GM18517 (cell line): ENCODE results near the gene KIAA1614.

ENCODE experiments used
- ATAC-seq: cut with Tn5 transposase; IDR thresholded peaks from one replicate; pipeline ENCODE4 v1.9.1; 2021; ENCODE audit warnings: mild to moderate bottlenecking, moderate library complexity; ENCODE audit not compliant: unreplicated experiment

The KIAA1614 gene

GRCh38 chr1:180923021-180923841, 10.5 kb downstream of the KIAA1614 start:
- ATAC-seq = no peak

GRCh38 chr1:180923887-180924286, 11.2 kb downstream of the KIAA1614 start:
- no peak for ATAC-seq

DNA sequence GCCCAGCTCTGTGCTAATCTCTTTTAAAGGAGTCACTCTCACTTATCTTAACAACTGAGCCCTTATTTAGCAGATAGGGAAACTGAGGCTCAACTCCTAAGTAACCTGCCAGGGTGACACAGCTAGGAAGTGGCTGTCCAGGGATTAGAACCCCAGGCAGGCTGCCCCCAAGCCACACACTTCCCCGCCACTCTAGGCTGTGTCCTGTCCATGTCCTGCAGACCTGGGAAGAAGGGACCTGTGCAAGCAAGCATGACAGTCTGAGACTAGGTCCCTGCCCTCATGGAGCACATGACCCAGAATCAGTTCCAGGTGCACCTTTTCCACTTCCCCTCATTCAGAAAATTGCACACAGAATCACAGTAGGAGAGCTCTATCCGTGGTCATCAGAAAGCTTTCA, 12.2 kb downstream of the KIAA1614 start:
- no peak for ATAC-seq

DNA sequence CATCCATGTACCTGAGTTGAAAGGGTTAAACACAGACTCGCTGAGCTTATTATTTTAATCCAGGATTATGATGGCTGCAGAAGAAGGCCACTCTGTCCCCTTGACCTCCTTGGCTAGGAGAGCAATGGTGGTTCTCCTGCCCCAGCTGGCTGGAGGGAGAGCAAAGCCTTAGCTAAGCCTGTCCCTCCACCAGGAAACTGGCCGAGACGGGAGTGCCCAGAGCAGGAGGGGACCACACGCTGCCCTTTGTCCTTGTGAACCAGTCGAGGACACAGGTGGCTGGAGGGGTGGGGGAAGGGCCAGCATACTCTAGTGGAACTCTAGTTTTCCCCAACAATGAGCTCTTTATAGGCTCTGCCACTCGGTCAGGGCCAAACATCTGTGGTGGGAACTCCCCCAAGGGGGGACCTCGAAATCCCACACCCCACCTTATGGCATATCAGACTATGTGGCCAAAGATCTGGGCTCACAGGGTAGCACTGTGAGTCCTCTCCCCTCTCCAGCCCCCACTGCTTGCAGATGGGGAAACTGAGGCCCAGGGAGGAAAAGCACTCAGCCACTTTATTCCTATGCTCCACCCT, 12.9 kb downstream of the KIAA1614 start:
- ATAC-seq = no peak

DNA sequence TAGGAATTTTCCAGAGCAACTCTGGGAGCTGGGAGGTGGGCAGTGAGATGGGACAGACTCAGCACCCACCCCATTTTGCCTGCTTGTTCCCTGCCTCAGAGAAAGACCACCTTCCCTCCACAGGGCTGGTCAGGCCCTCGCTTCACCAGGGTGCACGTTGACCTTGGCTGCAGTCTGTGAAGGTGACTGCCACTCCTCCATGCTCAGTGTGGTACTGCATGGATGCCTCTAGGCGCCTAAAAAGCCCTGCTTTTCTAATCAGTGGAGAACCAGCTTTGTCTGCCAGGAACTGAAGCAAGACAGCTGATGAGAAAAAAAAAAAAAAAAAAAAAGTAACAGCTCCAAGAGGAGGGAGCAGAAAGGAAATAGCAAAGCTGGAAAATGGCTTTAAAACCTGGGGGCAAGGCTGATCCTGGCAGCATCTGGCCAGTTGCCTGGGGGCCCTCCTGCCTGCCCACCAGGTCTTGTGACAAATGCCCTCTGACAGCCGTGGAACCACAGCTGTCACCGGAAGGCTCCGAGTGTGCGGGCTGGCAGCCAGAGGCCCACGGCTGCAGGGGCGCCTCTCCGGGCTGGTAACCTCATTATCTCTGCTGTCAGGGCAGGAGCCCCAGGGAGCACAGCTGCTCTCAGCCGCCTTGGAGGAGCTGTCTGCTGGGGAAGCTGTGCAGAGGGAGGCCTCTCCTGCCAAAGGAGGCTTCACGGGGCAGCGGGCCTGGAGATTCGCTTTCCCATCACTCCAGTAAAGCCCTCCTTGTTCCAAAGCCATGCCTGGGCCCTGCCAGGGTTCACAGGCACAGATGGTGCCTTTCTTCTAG, 13.7 kb downstream of the KIAA1614 start:
- ATAC-seq = no peak

DNA sequence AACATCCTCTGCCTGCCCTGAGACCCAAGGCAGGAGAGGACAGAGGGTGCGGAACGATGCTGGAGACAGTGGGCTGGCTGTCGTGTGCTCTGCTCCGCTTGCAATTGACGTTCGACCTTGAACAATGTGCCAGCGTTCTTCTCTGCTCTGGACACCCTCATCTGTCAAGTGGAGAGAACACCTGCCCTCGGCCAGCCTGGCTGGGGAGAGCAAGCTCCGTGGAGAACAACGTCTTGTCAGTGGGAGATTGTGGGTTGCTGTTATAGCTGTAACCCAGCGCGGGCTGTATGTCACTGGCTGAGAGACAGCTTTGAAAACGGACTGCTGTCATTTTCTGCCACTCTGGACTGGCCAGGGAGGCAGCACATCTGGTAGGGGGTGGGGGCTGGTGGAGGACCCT, 14.7 kb downstream of the KIAA1614 start:
- no peak for ATAC-seq

DNA sequence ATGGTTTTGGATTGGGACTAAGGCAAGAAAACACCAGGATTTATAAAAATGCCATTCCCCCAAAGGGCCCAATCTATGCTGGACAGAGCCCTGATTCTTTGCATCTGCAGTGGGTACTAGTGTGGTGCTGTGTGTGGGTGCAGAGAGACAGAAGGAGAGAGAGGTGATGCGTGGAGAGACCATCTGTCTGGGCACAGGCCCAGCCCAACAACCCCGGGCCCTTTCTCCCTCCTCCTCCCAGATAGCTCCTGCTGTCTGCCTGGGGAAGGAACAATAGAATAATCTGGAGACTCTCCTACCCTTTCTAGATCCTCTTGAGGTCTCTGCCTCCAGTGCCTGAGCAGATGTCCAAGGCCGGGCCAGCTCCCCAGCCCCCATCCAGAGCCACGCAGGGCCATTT, 15.1 kb downstream of the KIAA1614 start:
- no peak for ATAC-seq

DNA sequence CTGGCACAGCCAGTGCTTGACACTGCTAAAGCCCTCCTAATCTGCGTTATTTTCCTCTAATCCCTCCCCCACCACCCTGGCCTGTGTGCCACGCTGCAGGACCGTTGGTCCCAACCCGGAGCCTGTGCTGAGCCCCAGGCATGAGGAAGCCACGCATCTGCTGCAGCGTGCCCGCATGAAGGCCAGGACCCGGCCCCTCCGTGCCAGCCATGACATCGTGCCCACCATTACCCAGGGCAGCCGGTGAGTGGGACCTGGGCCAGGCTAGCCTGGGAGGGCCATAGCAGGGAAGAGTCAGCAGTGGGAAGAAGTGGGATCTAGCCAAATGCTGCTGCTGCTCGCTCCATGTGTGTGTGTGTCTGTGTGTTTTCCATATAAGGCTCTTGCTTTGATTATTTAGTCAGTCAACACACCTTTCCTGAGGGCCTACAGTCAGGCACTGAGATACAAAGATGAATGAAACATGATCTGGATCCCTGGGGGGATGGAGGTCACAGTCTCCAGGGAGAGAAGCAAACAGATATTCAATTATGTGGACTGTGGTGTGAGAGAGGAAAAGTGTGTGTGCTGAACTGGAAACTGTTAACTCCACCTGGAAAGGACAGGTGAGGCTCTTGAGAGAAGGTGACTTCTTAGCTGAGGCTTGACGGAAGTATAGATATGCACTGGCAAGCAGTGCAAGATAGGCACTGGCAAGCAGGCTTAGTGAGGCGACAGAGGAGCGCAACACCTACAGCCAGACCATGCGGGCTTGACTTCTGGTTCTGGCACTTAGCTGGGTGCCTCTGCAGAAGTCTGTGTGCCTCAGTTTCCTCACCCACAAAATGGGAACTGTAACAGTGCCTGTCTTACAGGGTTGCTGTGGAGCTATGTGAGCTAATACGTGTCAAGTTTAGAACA, 15.9 kb downstream of the KIAA1614 start:
- no peak for ATAC-seq

DNA sequence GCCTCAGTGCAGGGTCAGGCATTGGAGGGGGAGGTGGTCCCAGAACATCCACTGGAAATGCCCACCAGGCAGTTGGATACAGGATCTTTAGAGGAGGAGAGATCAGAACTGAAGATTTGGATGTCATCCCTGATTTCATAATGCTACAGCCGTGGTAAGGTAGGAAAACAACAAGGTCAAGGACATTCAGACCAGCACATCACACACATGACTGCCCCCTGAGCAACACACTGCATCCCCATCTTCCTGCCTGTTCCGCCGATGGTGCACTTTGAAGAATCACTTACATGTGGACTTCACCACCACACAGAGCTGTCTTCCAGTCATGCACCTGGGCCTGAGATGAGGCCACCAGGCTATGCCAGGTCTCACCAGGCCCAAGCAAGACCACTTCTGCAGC, 16.7 kb downstream of the KIAA1614 start:
- ATAC-seq = no peak

GRCh38 chr1:180930687-180931086, 18.0 kb downstream of the KIAA1614 start:
- no peak for ATAC-seq

- ATAC-seq = no peak
Observed at GRCh38 chr1:180931529-180931928, 18.8 kb downstream of the KIAA1614 start.

- no peak for ATAC-seq
Observed at GRCh38 chr1:180932378-180932777, 19.7 kb downstream of the KIAA1614 start.

GRCh38 chr1:180933141-180933540, 20.4 kb downstream of the KIAA1614 start:
- no peak for ATAC-seq

- no peak for ATAC-seq
Observed at GRCh38 chr1:180934563-180934962, 21.9 kb downstream of the KIAA1614 start.

DNA sequence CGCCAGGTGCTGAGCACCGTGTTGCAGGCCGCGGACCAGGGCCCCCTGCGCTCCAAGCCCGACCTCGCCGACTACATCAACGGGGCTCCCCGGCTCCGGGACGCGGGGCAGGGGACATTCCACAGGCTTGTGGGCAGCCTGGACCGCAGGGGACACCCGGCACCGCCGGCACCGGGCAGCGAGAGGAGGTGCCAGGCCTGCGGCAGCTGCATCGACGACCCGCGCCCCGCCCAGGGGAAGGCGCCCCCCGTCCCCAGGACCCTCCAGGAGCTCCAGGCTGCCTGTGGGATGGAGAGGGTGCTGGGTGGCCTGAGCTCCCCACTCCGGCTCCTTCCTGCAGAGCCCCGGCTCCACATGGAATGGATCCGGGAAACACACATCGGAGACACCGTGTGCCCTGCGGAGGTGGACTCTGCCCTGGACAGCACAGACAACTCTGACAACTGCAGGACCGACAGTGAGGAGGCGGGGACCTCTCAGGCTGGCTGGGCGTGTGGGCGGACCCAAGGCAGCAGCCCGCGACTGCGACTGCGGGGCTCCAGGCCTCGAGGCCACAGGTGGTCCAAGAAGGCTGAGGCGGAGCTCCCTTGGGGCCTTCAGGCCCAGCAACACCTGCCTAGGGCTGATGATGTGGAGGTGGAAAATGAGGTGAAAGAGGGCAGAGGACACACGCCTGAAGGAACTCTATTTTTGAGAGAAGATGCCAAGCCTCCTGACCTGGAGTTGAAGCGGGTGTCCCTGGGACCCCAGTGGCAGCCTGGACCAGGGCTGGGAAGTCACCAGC, 22.8 kb downstream of the KIAA1614 start:
- no peak for ATAC-seq

GRCh38 chr1:180936110-180937011, 23.7 kb downstream of the KIAA1614 start:
- ATAC-seq = no peak

GRCh38 chr1:180937012-180937372, 24.3 kb downstream of the KIAA1614 start:
- no peak for ATAC-seq

DNA sequence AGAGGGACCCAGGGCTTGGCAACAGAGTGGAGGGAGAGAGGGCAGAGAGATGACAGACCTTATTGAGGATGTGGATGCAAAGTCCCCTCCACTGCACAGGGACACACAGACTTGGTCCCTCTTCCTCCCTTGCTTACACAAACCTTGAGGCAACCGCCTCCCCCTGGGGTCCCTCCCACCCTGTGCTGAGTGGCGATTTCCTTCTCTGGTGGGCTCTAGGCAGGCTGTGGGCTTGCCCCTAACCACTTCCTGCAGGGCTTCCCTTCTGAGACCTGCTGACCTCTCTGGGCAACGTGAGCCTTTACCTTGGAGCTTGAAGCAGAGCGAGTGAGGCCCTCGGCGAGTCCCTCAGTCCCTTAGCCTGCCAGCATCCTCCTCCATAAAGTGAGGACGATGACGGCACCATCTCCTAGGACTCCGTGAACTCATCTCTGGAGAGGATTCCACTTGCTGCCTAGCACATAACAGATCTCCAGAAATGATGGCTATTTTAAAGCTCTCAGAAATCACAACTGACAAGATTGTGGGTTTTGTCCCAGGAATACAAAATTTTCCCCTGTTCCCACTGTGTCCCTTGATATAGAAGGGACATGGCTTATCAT, 25.0 kb downstream of the KIAA1614 start:
- ATAC-seq = no peak
